ENCODE data around the gene SRP19.

GRCh38 chr5:112907166-112907631 is 46.1 kb downstream of the SRP19 start:
- no peak for TF ChIP-seq CSRNP3 (CRISPR knock-in tag; IDR thresholded peaks at IDR 0.05)
- TF ChIP-seq ARNTL (CRISPR knock-in tag; IDR thresholded peaks at IDR 0.05; ENCODE audit: borderline replicate concordance, low read depth): no peak
- no peak for TF ChIP-seq PATZ1 (CRISPR knock-in tag; IDR thresholded peaks at IDR 0.05; ENCODE audit: borderline replicate concordance)
- no peak for TF ChIP-seq PPARA (CRISPR knock-in tag; IDR thresholded peaks at IDR 0.05; ENCODE audit: borderline replicate concordance)
- no peak for TF ChIP-seq GLIS3 (CRISPR knock-in tag; IDR thresholded peaks at IDR 0.05)
- no peak for TF ChIP-seq TOX (CRISPR knock-in tag; IDR thresholded peaks at IDR 0.05; ENCODE audit: borderline replicate concordance)
- no peak for TF ChIP-seq OSR1 (CRISPR knock-in tag; IDR thresholded peaks at IDR 0.05)
- TF ChIP-seq CREB5 (CRISPR knock-in tag; IDR thresholded peaks at IDR 0.05; ENCODE audit: low read depth): no peak
- TF ChIP-seq ZFP3 (CRISPR knock-in tag; IDR thresholded peaks at IDR 0.05): no peak
- TF ChIP-seq TSHZ2 (CRISPR knock-in tag; IDR thresholded peaks at IDR 0.05): no peak
- no peak for TF ChIP-seq ZFP30 (CRISPR knock-in tag; IDR thresholded peaks at IDR 0.05)
- TF ChIP-seq BACH2 (CRISPR knock-in tag; IDR thresholded peaks at IDR 0.05; ENCODE audit: borderline replicate concordance): no peak

Measured in SK-N-SH treated with all-trans-retinoic acid at 6 μM for 48 hours (cell line).